ENCODE measurements around the gene CHCHD3.

Gene CHCHD3

DNA sequence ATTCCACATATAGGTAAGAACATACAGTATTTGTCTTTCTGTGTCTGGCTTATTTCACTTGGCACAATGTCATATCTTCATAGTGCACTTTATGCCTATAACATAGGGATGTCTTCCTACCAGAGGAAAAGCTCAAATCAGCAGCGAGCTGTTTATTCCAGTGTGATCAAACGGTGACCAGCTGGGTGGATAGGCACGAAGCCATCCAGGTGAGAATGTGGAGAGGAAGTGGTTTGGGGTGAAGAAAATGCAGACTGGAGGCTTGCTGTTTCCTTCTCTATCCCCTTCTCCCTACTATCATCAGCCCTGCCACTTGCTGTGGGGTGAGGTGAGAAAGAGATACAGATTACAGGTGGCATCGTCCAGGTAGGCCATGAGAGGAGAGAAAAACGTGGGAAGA lies 52.4 kb downstream of the CHCHD3 start:
- Mint-ChIP-seq H3K36me3 (ENCODE audit: low read depth) (peaks cover 8% of the 10 kb centered on the region), H3K27me3 (ENCODE audit: low read depth) (no peaks in the 10 kb centered on the region), H3K27ac (no peak overlapping the region), H3K4me1 (no peaks in the 10 kb centered on the region), H3K9me3 (peaks cover 6% of the 10 kb centered on the region), H3K4me3 (no peak overlapping the region)
- TF ChIP-seq, protein P1, sequence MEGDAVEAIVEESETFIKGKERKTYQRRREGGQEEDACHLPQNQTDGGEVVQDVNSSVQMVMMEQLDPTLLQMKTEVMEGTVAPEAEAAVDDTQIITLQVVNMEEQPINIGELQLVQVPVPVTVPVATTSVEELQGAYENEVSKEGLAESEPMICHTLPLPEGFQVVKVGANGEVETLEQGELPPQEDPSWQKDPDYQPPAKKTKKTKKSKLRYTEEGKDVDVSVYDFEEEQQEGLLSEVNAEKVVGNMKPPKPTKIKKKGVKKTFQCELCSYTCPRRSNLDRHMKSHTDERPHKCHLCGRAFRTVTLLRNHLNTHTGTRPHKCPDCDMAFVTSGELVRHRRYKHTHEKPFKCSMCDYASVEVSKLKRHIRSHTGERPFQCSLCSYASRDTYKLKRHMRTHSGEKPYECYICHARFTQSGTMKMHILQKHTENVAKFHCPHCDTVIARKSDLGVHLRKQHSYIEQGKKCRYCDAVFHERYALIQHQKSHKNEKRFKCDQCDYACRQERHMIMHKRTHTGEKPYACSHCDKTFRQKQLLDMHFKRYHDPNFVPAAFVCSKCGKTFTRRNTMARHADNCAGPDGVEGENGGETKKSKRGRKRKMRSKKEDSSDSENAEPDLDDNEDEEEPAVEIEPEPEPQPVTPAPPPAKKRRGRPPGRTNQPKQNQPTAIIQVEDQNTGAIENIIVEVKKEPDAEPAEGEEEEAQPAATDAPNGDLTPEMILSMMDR (IDR thresholded peaks at IDR 0.05; ENCODE audit: unreplicated experiment in 3 of 3) = no peak

DNA sequence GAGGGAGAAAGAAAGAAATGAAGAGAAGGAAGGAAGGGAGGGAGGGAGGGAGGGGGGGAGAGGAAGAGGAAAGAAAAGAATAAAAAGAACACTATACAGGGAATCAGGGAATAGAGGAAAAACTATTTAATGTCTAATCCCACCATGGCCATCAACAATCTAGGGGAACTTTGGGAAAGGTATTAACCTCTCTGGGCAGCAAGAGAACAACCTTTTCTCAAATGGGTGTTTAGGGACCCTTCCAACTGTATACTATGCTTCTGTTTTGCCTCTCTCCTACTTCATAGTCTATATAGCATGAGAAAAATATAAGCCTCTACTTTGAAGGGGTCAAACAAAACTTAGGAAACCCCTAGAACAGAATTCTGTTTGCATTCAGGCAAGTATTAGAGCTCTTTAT lies 54.5 kb downstream of the CHCHD3 start:
- H3K9me3 Mint-ChIP-seq = peaks cover 6% of the 10 kb centered on the region
- H3K27ac Mint-ChIP-seq = no peak overlapping the region
- TF ChIP-seq, protein P1 (IDR thresholded peaks at IDR 0.05; ENCODE audit: unreplicated experiment in 3 of 3) = no peak
- H3K4me1 Mint-ChIP-seq = peaks cover 5% of the 10 kb centered on the region
- peaks cover 8% of the 10 kb centered on the region for H3K36me3 Mint-ChIP-seq (ENCODE audit: low read depth)
- H3K4me3 Mint-ChIP-seq = no peak overlapping the region
- H3K27me3 Mint-ChIP-seq (ENCODE audit: low read depth) = no peaks in the 10 kb centered on the region

DNA sequence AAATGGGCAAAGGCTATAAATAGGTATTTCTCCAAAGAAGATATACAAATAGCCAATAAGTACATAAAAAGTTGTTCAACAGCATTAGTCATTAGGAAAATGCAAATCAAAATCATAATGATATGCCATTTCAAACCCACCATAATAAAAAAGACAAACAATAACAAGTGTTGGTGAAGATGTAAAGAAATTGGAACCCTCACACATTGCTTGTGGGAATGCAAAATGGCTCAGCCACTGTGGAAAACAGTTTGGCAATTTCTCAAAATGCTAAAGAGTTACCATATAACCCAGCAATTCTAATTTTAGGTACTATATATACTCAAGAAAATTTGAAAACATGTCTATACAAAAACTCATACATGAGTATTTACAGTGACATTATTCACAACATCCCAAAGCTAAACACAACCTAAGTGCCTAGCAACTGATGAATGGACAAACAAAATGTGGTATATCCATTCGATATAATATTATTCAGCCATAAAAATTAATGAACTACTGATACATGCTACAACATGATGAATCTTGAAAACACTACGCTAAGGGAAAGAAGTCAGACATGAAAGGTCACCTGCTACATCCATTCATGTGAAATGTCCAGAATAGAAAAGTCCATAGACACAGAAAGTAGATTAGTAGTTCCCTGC lies 55.6 kb downstream of the CHCHD3 start:
- TF ChIP-seq, protein P1 (IDR thresholded peaks at IDR 0.05; ENCODE audit: unreplicated experiment in 3 of 3) = no peak
- Mint-ChIP-seq H3K27me3 (ENCODE audit: low read depth) (no peaks in the 10 kb centered on the region), H3K36me3 (ENCODE audit: low read depth) (peaks cover 12% of the 10 kb centered on the region), H3K27ac (no peak overlapping the region), H3K4me3 (no peak overlapping the region), H3K9me3 (peaks cover 6% of the 10 kb centered on the region), H3K4me1 (peaks cover 5% of the 10 kb centered on the region)

DNA sequence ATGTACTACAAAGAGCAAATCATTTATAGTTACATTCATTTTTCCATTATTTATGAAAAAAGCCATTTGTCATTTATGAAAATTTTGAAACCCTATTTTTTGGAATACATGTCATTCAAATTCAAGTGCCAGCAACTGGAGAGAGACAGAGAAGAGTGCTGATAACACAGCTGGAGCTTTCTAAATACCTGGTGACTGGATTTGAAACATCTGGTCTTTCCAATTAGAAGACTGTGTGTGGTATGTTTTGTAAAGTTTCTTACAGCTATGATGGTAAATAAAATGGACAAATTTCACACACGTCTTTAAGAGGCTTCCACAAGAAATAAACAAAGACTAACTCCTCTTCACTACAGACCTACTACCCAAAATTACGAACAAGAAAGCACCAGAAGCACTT lies 56.8 kb downstream of the CHCHD3 start:
- Mint-ChIP-seq H3K36me3 (ENCODE audit: low read depth) (peaks cover 18% of the 10 kb centered on the region), H3K9me3 (peaks cover 6% of the 10 kb centered on the region), H3K27ac (no peak overlapping the region), H3K4me1 (peaks cover 5% of the 10 kb centered on the region), H3K27me3 (ENCODE audit: low read depth) (no peaks in the 10 kb centered on the region), H3K4me3 (no peak overlapping the region)
- TF ChIP-seq, protein P1 (IDR thresholded peaks at IDR 0.05; ENCODE audit: unreplicated experiment in 3 of 3) = no peak

DNA sequence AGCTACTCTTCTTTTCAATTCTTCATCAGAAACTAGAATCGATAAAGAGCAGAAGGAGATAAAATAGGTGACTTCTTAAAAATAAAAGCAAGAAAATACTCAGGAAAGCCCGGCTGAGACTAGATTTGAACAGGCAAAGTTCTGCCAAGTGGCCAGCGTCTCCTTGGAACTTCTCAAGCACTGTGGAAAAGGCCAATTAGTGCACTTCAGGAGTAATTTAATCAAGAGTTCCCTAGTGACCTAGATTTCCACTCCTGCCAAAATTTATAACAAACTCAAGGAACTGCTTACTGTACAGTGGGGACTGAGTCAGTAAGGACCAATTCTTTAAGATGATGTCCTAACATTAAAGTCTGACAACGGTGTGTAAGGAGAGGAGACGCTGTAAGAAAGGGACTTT lies 57.3 kb downstream of the CHCHD3 start:
- no peak overlapping the region for H3K27ac Mint-ChIP-seq
- peaks cover 6% of the 10 kb centered on the region for H3K9me3 Mint-ChIP-seq
- no peak overlapping the region for H3K4me3 Mint-ChIP-seq

More for the DNA sequence above, 57.3 kb downstream of the CHCHD3 start:
- Mint-ChIP-seq H3K4me1 (peaks cover 5% of the 10 kb centered on the region), H3K27me3 (ENCODE audit: low read depth) (no peaks in the 10 kb centered on the region), H3K36me3 (ENCODE audit: low read depth) (peaks cover 21% of the 10 kb centered on the region)
- TF ChIP-seq, protein P1 (IDR thresholded peaks at IDR 0.05; ENCODE audit: unreplicated experiment in 3 of 3) = no peak

Measured in nephron (organoid).